ENCODE data around the gene VWA7.

The VWA7 gene

DNA sequence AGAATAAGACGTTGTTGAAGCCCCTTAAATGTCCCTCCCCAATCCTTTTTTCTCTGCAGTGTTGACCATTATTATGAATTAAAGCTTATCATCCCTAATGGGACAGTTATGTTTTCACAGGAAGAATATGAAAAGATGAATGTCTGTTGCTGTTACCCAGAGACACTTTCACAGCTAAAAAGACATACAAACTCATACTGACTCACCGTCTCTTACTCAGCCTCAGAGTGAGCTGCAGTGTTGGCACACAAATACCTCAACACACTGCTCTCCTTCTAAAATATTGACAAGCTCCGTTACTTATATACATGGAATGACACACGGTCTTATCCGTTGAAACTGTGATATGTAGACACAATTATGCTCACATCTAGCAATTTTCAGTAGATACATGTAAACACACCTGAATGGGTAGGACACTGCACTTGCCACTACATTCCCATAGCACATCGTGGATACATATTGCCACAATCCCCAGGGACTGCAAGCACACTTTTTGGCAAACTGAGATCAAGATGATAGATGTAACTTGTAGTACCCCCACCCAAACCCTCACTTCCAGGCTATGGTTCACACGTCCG lies 24.3 kb downstream of the VWA7 start:
- DNase-seq (ENCODE audit: low read depth): no peak
- TF ChIP-seq MYC (IDR thresholded peaks at IDR 0.05; ENCODE audit: low read depth, low read length) (no peak), POLR2A (IDR thresholded peaks at IDR 0.05; ENCODE audit: extremely low read depth, insufficient read length) (no peak)
- TF ChIP-seq, protein P1, sequence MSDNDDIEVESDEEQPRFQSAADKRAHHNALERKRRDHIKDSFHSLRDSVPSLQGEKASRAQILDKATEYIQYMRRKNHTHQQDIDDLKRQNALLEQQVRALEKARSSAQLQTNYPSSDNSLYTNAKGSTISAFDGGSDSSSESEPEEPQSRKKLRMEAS (IDR thresholded peaks at IDR 0.05; ENCODE audit: low read depth, low read length): no peak
- TF ChIP-seq, protein P2, sequence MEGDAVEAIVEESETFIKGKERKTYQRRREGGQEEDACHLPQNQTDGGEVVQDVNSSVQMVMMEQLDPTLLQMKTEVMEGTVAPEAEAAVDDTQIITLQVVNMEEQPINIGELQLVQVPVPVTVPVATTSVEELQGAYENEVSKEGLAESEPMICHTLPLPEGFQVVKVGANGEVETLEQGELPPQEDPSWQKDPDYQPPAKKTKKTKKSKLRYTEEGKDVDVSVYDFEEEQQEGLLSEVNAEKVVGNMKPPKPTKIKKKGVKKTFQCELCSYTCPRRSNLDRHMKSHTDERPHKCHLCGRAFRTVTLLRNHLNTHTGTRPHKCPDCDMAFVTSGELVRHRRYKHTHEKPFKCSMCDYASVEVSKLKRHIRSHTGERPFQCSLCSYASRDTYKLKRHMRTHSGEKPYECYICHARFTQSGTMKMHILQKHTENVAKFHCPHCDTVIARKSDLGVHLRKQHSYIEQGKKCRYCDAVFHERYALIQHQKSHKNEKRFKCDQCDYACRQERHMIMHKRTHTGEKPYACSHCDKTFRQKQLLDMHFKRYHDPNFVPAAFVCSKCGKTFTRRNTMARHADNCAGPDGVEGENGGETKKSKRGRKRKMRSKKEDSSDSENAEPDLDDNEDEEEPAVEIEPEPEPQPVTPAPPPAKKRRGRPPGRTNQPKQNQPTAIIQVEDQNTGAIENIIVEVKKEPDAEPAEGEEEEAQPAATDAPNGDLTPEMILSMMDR (IDR thresholded peaks at IDR 0.05; ENCODE audit: low read depth, low read length): no peak
- H3K4me3 ChIP-seq (ENCODE audit: low read depth, low read length): no peak overlapping the region

- no peak for DNase-seq (ENCODE audit: low read depth)
- no peak overlapping the region for H3K4me3 ChIP-seq (ENCODE audit: low read depth, low read length)
- TF ChIP-seq POLR2A (IDR thresholded peaks at IDR 0.05; ENCODE audit: extremely low read depth, insufficient read length): no peak
- TF ChIP-seq, protein P1 (IDR thresholded peaks at IDR 0.05; ENCODE audit: low read depth, low read length): no peak
- TF ChIP-seq, protein P2 (IDR thresholded peaks at IDR 0.05; ENCODE audit: low read depth, low read length): no peak
- no peak for TF ChIP-seq MYC (IDR thresholded peaks at IDR 0.05; ENCODE audit: low read depth, low read length)
Observed at GRCh38 chr6:31750411-31751022, 26.6 kb downstream of the VWA7 start.

DNA sequence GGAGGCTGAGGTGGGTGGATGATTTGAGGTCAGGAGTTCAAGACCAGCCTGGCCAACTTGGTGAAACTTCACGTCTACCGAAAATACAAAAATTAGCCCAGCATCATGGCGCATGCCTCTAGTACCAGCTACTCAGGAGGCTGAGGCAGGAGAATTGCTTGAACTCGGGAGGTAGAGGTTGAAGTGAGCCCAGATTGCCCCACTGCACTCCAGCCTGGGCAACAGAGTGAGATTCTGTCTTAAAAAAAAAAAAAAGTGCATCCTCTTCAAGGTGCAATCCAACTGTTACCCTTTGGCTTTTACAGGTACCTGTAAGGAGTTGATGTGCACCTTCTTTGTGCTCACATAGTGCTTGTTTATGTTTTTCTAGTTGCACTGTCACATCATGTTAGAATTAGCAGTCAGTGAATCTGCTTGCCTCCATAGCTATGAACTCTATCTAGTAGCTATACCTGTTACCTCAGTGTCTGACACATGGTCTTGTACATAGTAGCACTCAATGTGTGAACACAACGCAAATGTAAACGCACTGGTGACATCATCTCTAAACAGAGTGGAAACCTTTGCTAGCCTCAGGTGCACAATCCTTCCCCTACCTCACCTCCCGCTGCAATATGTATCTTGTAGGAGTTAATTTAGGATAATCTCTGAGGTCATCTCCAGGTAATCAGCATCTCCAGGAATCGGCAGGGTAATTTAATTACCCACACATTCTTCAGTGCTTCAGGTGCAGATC lies 27.7 kb downstream of the VWA7 start:
- DNase-seq (ENCODE audit: low read depth): no peak
- TF ChIP-seq, protein P2 (IDR thresholded peaks at IDR 0.05; ENCODE audit: low read depth, low read length): no peak
- TF ChIP-seq POLR2A (IDR thresholded peaks at IDR 0.05; ENCODE audit: extremely low read depth, insufficient read length): no peak
- TF ChIP-seq MYC (IDR thresholded peaks at IDR 0.05; ENCODE audit: low read depth, low read length): no peak
- TF ChIP-seq, protein P1 (IDR thresholded peaks at IDR 0.05; ENCODE audit: low read depth, low read length): no peak
- H3K4me3 ChIP-seq (ENCODE audit: low read depth, low read length): no peak overlapping the region

- TF ChIP-seq POLR2A (IDR thresholded peaks at IDR 0.05; ENCODE audit: extremely low read depth, insufficient read length): no peak
- TF ChIP-seq, protein P2 (IDR thresholded peaks at IDR 0.05; ENCODE audit: low read depth, low read length): no peak
- no peak for TF ChIP-seq MYC (IDR thresholded peaks at IDR 0.05; ENCODE audit: low read depth, low read length)
- TF ChIP-seq, protein P1 (IDR thresholded peaks at IDR 0.05; ENCODE audit: low read depth, low read length): no peak
- DNase-seq (ENCODE audit: low read depth): no peak
- no peak overlapping the region for H3K4me3 ChIP-seq (ENCODE audit: low read depth, low read length)
Observed at GRCh38 chr6:31744422-31744821, 32.7 kb downstream of the VWA7 start.

DNA sequence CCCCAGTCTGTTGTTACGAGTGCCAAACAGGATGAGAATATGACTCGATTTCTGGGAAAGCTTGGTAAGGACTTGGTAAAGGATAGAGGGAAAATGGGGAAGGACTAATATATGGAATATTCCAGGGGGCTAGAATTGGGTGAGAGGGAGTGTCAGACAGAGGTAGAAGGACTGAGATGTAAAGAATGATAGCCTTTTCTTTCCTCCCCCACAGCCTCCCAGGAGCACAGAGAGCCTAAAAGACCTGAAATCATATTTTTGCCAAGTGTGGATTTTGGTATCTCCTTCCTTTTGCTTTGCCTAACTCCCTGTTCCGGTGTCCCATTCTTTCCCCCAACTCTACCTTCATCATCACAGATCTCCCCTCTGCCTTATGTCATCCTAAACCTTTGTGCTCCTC lies 34.2 kb downstream of the VWA7 start:
- no peak for DNase-seq (ENCODE audit: low read depth)
- no peak overlapping the region for H3K4me3 ChIP-seq (ENCODE audit: low read depth, low read length)
- no peak for TF ChIP-seq POLR2A (IDR thresholded peaks at IDR 0.05; ENCODE audit: extremely low read depth, insufficient read length)
- no peak for TF ChIP-seq MYC (IDR thresholded peaks at IDR 0.05; ENCODE audit: low read depth, low read length)
- TF ChIP-seq, protein P1 (IDR thresholded peaks at IDR 0.05; ENCODE audit: low read depth, low read length): no peak
- TF ChIP-seq, protein P2 (IDR thresholded peaks at IDR 0.05; ENCODE audit: low read depth, low read length): no peak
